K562 (cell line): ENCODE results near the gene ATOH8.

ENCODE experiments used
- ARHGAP35 ChIP-seq: fragments of 450-650 bp; IDR thresholded peaks from 2 replicates; pipeline ENCODE4 v1.6.1; 2018; ENCODE audit not compliant: partially characterized antibody
- ERF ChIP-seq: fragments of 450-650 bp; formaldehyde crosslinking; IDR thresholded peaks from 2 replicates; pipeline ENCODE4 v1.4.0; 2020; ENCODE audit warnings: mild to moderate bottlenecking, mixed read lengths
- GABPA ChIP-seq: fragments of 200-800 bp; sonication (Bioruptor generic); conservative IDR thresholded peaks from 2 replicates; pipeline ENCODE4 v1.6.1; 2016; ENCODE audit warnings: low read depth, missing genetic modification characterization, missing compliant biosample characterization
- JUNB ChIP-seq: fragments of 450-650 bp; formaldehyde crosslinking; conservative IDR thresholded peaks from 2 replicates; pipeline ENCODE4 v1.4.0; 2020; ENCODE audit warnings: mild to moderate bottlenecking
- LCOR ChIP-seq: sonication (generic); formaldehyde crosslinking; IDR thresholded peaks from 2 replicates; pipeline ENCODE4 v1.8.0; 2022; ENCODE audit warnings: mild to moderate bottlenecking, missing genetic modification reagents
- MECOM ChIP-seq: fragments of 250-450 bp; sonication (Bioruptor Pico); IDR thresholded peaks from 2 replicates; pipeline ENCODE4 v1.8.0; 2022; ENCODE audit warnings: inconsistent platforms
- SRF ChIP-seq, 2 experiments: fragments of 250-450, 450-650 bp in 1 of 2; sonication (Bioruptor Pico) in 1 of 2; sonication (generic) in 1 of 2; formaldehyde crosslinking; IDR thresholded peaks; 2 replicates each; pipeline versions ENCODE4 v1.5.0 to v1.5.1; 2020 to 2022; ENCODE audit warnings: mild to moderate bottlenecking in 1 of 2, missing genetic modification reagents in 1 of 2
- TBL1XR1 ChIP-seq, 2 experiments: IDR thresholded peaks; 2 replicates each; pipeline ENCODE4 v1.6.1; 2012; ENCODE audit warnings: improper control_type of control experiment in 2 of 2, low read length in 2 of 2, mild to moderate bottlenecking in 1 of 2
- THAP12 ChIP-seq: fragments of 250-450 bp; sonication (Bioruptor Pico); IDR thresholded peaks from 2 replicates; pipeline ENCODE4 v1.9.0; 2021; ENCODE audit warnings: mild to moderate bottlenecking, inconsistent platforms
- ZNF274 ChIP-seq: IDR thresholded peaks from 2 replicates; pipeline ENCODE4 v1.6.1; 2011; ENCODE audit warnings: low read depth, mild to moderate bottlenecking, low read length, moderate library complexity, borderline replicate concordance
- TF ChIP-seq, protein P1 (sequence below): IDR thresholded peaks from 2 replicates; pipeline ENCODE4 v1.6.1; 2014; ENCODE audit warnings: antibody characterized with exemption
- TF ChIP-seq, protein P2 (sequence below), 2 experiments: fragments of 450-650 bp; IDR thresholded peaks; 2 replicates each; pipeline ENCODE4 v1.6.1; 2016
- TF ChIP-seq, protein P3 (sequence below), 2 experiments: fragments of 450-650 bp; formaldehyde crosslinking in 1 of 2; IDR thresholded peaks; 2 replicates each; pipeline versions ENCODE4 v1.4.0 to v1.6.1; 2014 to 2020; ENCODE audit warnings: mild to moderate bottlenecking in 2 of 2, borderline replicate concordance in 1 of 2, low read depth in 1 of 2
- TF ChIP-seq, protein P4 (sequence below), 3 experiments: IDR thresholded peaks in 2 of 3; conservative IDR thresholded peaks in 1 of 3; 2 replicates each; pipeline ENCODE4 v1.5.1; 2011 to 2012; ENCODE audit warnings: low read length in 3 of 3, mild to moderate bottlenecking in 3 of 3, control low read depth in 2 of 3, improper control_type of control experiment in 1 of 3, inconsistent platforms in 1 of 3, low read depth in 1 of 3, mixed read lengths in 1 of 3, moderate library complexity in 1 of 3; ENCODE audit not compliant: insufficient read depth in 2 of 3

DNA sequence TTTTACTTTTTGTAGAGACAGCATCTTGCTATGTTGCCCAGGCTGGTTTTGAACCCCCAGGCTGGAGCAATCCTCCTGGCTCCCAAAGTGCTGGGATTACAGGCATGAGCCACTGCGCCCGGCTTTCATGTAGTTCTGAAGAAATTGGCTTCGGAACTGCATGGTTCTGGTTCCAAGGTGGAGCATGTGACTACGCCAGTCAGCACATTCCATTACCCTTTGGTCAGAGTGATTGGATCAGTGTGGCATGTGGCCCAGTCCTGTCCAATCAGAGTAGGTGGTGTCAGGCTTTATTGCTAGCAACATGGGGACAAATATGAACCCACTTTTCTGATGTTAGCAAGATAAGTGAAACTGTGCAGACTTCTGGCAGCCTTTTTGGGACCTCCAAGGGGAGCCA is 16.3 kb upstream of the ATOH8 start:
- TF ChIP-seq GABPA (no peak), THAP12 (no peak), MECOM (no peak), SRF (CRISPR knock-in tag; IDR thresholded peaks at IDR 0.05) (no peak), TBL1XR1 (IDR thresholded peaks at IDR 0.05; ENCODE audit: low read length in 2 of 2) (no peak), ZNF274 (no peak), ERF (no peak), ARHGAP35 (no peak), JUNB (CRISPR knock-in tag) (no peak), LCOR (CRISPR knock-in tag) (no peak)
- TF ChIP-seq, protein P1, sequence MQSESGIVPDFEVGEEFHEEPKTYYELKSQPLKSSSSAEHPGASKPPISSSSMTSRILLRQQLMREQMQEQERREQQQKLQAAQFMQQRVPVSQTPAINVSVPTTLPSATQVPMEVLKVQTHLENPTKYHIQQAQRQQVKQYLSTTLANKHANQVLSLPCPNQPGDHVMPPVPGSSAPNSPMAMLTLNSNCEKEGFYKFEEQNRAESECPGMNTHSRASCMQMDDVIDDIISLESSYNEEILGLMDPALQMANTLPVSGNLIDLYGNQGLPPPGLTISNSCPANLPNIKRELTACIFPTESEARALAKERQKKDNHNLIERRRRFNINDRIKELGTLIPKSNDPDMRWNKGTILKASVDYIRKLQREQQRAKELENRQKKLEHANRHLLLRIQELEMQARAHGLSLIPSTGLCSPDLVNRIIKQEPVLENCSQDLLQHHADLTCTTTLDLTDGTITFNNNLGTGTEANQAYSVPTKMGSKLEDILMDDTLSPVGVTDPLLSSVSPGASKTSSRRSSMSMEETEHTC, result no peak
- TF ChIP-seq, protein P2, sequence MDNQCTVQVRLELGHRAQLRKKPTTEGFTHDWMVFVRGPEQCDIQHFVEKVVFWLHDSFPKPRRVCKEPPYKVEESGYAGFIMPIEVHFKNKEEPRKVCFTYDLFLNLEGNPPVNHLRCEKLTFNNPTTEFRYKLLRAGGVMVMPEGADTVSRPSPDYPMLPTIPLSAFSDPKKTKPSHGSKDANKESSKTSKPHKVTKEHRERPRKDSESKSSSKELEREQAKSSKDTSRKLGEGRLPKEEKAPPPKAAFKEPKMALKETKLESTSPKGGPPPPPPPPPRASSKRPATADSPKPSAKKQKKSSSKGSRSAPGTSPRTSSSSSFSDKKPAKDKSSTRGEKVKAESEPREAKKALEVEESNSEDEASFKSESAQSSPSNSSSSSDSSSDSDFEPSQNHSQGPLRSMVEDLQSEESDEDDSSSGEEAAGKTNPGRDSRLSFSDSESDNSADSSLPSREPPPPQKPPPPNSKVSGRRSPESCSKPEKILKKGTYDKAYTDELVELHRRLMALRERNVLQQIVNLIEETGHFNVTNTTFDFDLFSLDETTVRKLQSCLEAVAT (IDR thresholded peaks at IDR 0.05), result no peak
- TF ChIP-seq, protein P3, sequence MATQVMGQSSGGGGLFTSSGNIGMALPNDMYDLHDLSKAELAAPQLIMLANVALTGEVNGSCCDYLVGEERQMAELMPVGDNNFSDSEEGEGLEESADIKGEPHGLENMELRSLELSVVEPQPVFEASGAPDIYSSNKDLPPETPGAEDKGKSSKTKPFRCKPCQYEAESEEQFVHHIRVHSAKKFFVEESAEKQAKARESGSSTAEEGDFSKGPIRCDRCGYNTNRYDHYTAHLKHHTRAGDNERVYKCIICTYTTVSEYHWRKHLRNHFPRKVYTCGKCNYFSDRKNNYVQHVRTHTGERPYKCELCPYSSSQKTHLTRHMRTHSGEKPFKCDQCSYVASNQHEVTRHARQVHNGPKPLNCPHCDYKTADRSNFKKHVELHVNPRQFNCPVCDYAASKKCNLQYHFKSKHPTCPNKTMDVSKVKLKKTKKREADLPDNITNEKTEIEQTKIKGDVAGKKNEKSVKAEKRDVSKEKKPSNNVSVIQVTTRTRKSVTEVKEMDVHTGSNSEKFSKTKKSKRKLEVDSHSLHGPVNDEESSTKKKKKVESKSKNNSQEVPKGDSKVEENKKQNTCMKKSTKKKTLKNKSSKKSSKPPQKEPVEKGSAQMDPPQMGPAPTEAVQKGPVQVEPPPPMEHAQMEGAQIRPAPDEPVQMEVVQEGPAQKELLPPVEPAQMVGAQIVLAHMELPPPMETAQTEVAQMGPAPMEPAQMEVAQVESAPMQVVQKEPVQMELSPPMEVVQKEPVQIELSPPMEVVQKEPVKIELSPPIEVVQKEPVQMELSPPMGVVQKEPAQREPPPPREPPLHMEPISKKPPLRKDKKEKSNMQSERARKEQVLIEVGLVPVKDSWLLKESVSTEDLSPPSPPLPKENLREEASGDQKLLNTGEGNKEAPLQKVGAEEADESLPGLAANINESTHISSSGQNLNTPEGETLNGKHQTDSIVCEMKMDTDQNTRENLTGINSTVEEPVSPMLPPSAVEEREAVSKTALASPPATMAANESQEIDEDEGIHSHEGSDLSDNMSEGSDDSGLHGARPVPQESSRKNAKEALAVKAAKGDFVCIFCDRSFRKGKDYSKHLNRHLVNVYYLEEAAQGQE (IDR thresholded peaks at IDR 0.05; ENCODE audit: borderline replicate concordance), result no peak
- TF ChIP-seq, protein P3 (CRISPR knock-in tag; IDR thresholded peaks at IDR 0.05; ENCODE audit: low read depth), result no peak
- TF ChIP-seq, protein P4, sequence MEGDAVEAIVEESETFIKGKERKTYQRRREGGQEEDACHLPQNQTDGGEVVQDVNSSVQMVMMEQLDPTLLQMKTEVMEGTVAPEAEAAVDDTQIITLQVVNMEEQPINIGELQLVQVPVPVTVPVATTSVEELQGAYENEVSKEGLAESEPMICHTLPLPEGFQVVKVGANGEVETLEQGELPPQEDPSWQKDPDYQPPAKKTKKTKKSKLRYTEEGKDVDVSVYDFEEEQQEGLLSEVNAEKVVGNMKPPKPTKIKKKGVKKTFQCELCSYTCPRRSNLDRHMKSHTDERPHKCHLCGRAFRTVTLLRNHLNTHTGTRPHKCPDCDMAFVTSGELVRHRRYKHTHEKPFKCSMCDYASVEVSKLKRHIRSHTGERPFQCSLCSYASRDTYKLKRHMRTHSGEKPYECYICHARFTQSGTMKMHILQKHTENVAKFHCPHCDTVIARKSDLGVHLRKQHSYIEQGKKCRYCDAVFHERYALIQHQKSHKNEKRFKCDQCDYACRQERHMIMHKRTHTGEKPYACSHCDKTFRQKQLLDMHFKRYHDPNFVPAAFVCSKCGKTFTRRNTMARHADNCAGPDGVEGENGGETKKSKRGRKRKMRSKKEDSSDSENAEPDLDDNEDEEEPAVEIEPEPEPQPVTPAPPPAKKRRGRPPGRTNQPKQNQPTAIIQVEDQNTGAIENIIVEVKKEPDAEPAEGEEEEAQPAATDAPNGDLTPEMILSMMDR (IDR thresholded peaks at IDR 0.05 in 2 of 3, conservative IDR thresholded peaks at IDR 0.05 in 1 of 3; ENCODE audit: insufficient read depth in 2 of 3, low read depth in 1 of 3, low read length in 3 of 3), result no peak
